Endothelial cell of umbilical vein (primary cell): ENCODE measurements around the gene CTAGE6. TPM values are rescaled to one million over a fixed set of nuclear protein-coding genes. Genes with fewer than 3 reads are reported as not detected.
A peak's percentile ranks its signal among the peaks of the same experiment; 100 is the strongest.
"Not testable (repeated sequence)": the region's sequence is repeated elsewhere in the genome, so short reads cannot be mapped to it uniquely, and the experiment has no call there.

Experiments
- BruUV-seq: library from RNA; stranded (reverse); fragments of 400-500 nt; replicated peaks from 2 replicates; lab custom pipeline; 2021; lab: Mats Ljungman, UMichigan
- CTCF ChIA-PET: fragments of 300-600, 350-600 bp; sonication (Branson Sonifier 250); formaldehyde crosslinking; loops from one replicate; lab custom pipeline; 2021; ENCODE audit warnings: antibody characterized with exemption, inconsistent platforms; lab: Charles Lee
- POLR2A ChIA-PET: fragments of 300-600, 350-600 bp; sonication (Branson Sonifier 250); formaldehyde crosslinking; loops from one replicate; lab custom pipeline; 2021; ENCODE audit warnings: antibody characterized with exemption, inconsistent platforms; lab: Charles Lee
- DNase-seq: peaks from one replicate; pipeline ENCODE4 v3.0.0-alpha.2; 2011; ENCODE audit warnings: low read depth, low spot score
- FAIRE-seq: peaks from 2 replicates; lab custom pipeline; 2011; peaks lifted over from hg19 to GRCh38; lab: Jason Lieb, UNC
- H2AFZ ChIP-seq: 2 replicates; pipeline ENCODE4 v1.6.0; 2012; ENCODE audit warnings: low read depth, low read length, control low read depth, inconsistent platforms
- H3K27ac ChIP-seq: 2 replicates; pipeline ENCODE4 v1.5.1; 2011; ENCODE audit warnings: low read depth, mild to moderate bottlenecking, control low read depth, low read length, moderate library complexity; ENCODE audit not compliant: insufficient read depth
- H3K27me3 ChIP-seq, 2 experiments: 2 replicates each; pipeline versions ENCODE4 v1.6.0 to v1.6.1; 2011; ENCODE audit warnings: low read length in 2 of 2, mixed read lengths in 1 of 2; ENCODE audit not compliant: control insufficient read depth in 2 of 2, insufficient read depth in 2 of 2
- H3K36me3 ChIP-seq, 2 experiments: 2 replicates in 1 of 2; 3 replicates in 1 of 2; pipeline ENCODE4 v1.5.1; 2011; ENCODE audit warnings: low read length in 2 of 2, mild to moderate bottlenecking in 1 of 2, moderate library complexity in 1 of 2; ENCODE audit not compliant: control insufficient read depth in 2 of 2, insufficient read depth in 2 of 2; ENCODE audit errors: extremely low read depth in 1 of 2
- H3K4me1 ChIP-seq: 3 replicates; pipeline ENCODE4 v1.5.1; 2011; ENCODE audit warnings: mild to moderate bottlenecking, low read length; ENCODE audit not compliant: control insufficient read depth, insufficient read depth; ENCODE audit errors: extremely low read depth
- H3K4me2 ChIP-seq: 2 replicates; pipeline ENCODE4 v1.6.1; 2011; ENCODE audit warnings: low read length, control low read depth, mixed read lengths; ENCODE audit not compliant: insufficient read depth
- H3K4me3 ChIP-seq, 3 experiments: fragments of 200-600 bp in 1 of 3; sonication (generic), shearing (Covaris generic) in 1 of 3; replicated peaks in 1 of 3; 2 replicates each; pipeline ENCODE4 v1.5.1; 2011 to 2016; ENCODE audit warnings: control low read depth in 3 of 3, low read length in 3 of 3, mild to moderate bottlenecking in 2 of 3, inconsistent platforms in 1 of 3, low read depth in 1 of 3, moderate library complexity in 1 of 3; ENCODE audit not compliant: insufficient read depth in 1 of 3
- H3K79me2 ChIP-seq: 2 replicates; pipeline ENCODE4 v1.6.0; 2012; ENCODE audit warnings: low read length, inconsistent platforms; ENCODE audit not compliant: control insufficient read depth, insufficient read depth
- H3K9ac ChIP-seq: replicated peaks from 2 replicates; pipeline ENCODE3; 2011; ENCODE audit warnings: low read length, control low read depth; ENCODE audit not compliant: insufficient read depth; ENCODE audit errors: extremely low read depth
- H3K9me1 ChIP-seq: replicated peaks from 3 replicates; pipeline ENCODE4 v1.6.0; 2011; ENCODE audit warnings: mild to moderate bottlenecking, low read length; ENCODE audit not compliant: control insufficient read depth, insufficient read depth; ENCODE audit errors: extremely low read depth
- H3K9me3 ChIP-seq: replicated peaks from 2 replicates; pipeline ENCODE4 v1.5.1; 2012; ENCODE audit warnings: low read length, inconsistent platforms; ENCODE audit not compliant: control insufficient read depth, insufficient read depth
- H4K20me1 ChIP-seq: replicated peaks from 2 replicates; pipeline ENCODE3; 2011; ENCODE audit warnings: mild to moderate bottlenecking, low read length; ENCODE audit not compliant: control insufficient read depth, insufficient read depth; ENCODE audit errors: extremely low read depth
- dilution Hi-C: fragments of 300-500 bp; cut with MboI; formaldehyde crosslinking; loops from one replicate; pipeline ENCODE4 v1.15.0; 2019; ENCODE audit warnings: low sequenced_read_pairs; ENCODE audit not compliant: extremely low pct_ligation_motif_present
- intact Hi-C: fragments of 100-400 bp; cut with micrococcal nuclease; formaldehyde crosslinking; loops from one replicate; pipeline ENCODE4 v1.10.0; 2022
- polyA plus RNA-seq, 4 experiments: library from polyadenylated mRNA; depleted of rRNA in 3 of 4; stranded (reverse) in 3 of 4; unstranded in 1 of 4; fragments of >200 nt; gene quantifications; 2 replicates each; pipeline versions ENCODE4 v1.2.1 to v1.2.3, GENCODE V29; 2011 to 2012; ENCODE audit warnings: missing spikeins in 1 of 4
- total RNA-seq: library from RNA; stranded (reverse); gene quantifications from 2 replicates; pipeline ENCODE4 v1.2.3, GENCODE V29; 2021
- TF ChIP-seq, protein P1 (sequence below), 2 donors: IDR thresholded peaks; 1 replicate in 1 of 2; 2 replicates in 1 of 2; pipeline ENCODE4 v1.5.1; 2011; ENCODE audit warnings: low read length in 2 of 2, mild to moderate bottlenecking in 2 of 2, moderate library complexity in 2 of 2, control low read depth in 1 of 2, inconsistent platforms in 1 of 2, low read depth in 1 of 2; ENCODE audit not compliant: insufficient read depth in 1 of 2; ENCODE audit errors: extremely low read depth in 1 of 2

The CTAGE6 gene
- total and polyA plus RNA-seq, 2 donors (not counting 3 experiments of a cell fraction or from before 2014, with no cell fraction given): 0.40 TPM; not detected in 1

GRCh38 chr7:143745340-143745739, 12.2 kb downstream of the CTAGE6 start:
- H3K4me2 ChIP-seq, H3K4me3 ChIP-seq, H2AFZ ChIP-seq, H4K20me1 ChIP-seq, H3K79me2 ChIP-seq, H3K9me1 ChIP-seq, H3K9me3 ChIP-seq, H3K4me1 ChIP-seq, POLR2A ChIA-PET, intact Hi-C loops, dilution Hi-C loops, H3K27me3 ChIP-seq, H3K36me3 ChIP-seq, H3K9ac ChIP-seq, DNase-seq, H3K27ac ChIP-seq, BruUV-seq, FAIRE-seq, CTCF ChIA-PET: not testable (repeated sequence)

DNA sequence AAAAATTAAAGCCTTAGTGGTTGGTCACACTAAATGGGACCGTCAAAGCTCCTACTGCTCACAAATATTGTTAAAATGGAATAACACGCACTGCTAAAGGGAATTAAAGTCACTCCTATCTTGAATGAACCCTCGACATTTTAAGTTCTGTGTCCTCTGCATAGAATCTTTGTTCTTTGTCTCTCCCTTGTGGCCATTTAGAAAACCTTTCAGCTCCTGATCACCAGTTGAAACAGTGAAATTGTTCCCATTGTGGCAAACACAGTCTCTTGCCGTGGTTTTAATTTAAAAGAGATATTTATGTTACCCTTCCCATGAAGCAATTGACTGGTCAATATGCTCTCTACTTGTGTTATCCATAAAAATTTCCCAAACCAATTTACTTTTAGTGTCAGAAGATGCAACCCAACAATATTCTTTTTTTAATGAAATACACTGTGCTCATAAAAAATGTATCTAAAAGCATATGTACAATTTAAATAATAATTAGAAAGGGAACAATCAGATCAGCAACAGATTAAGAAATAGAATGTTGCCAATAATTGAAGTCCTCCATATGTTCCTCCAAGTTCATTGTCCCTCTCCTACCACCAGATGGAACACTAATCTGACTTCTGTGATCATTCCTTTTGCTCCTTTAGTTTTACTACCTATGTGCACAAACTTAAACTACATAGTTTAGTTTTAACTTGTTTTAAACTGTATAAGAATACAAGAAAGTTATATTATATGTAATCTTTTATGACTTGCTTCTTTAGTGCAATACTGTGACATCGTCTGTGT, 20.3 kb downstream of the CTAGE6 start:
- H3K9me1 ChIP-seq, H3K27me3 ChIP-seq, H4K20me1 ChIP-seq, dilution Hi-C loops, H3K9ac ChIP-seq, H3K79me2 ChIP-seq, H3K4me3 ChIP-seq, H3K4me2 ChIP-seq, H3K27ac ChIP-seq, H3K9me3 ChIP-seq, H3K36me3 ChIP-seq, BruUV-seq, POLR2A ChIA-PET, H3K4me1 ChIP-seq: not testable (repeated sequence)
- intact Hi-C loops: loop anchor here (1.0 kb wide), 1 partner anchor 390 kb away; no protein-coding TSS in a partner anchor
- peak; percentile 62 for FAIRE-seq
- TF ChIP-seq, protein P1, sequence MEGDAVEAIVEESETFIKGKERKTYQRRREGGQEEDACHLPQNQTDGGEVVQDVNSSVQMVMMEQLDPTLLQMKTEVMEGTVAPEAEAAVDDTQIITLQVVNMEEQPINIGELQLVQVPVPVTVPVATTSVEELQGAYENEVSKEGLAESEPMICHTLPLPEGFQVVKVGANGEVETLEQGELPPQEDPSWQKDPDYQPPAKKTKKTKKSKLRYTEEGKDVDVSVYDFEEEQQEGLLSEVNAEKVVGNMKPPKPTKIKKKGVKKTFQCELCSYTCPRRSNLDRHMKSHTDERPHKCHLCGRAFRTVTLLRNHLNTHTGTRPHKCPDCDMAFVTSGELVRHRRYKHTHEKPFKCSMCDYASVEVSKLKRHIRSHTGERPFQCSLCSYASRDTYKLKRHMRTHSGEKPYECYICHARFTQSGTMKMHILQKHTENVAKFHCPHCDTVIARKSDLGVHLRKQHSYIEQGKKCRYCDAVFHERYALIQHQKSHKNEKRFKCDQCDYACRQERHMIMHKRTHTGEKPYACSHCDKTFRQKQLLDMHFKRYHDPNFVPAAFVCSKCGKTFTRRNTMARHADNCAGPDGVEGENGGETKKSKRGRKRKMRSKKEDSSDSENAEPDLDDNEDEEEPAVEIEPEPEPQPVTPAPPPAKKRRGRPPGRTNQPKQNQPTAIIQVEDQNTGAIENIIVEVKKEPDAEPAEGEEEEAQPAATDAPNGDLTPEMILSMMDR (IDR thresholded peaks at IDR 0.05; ENCODE audit: extremely low read depth in 1 of 2, insufficient read depth in 1 of 2, low read depth in 1 of 2, low read length in 2 of 2): peak; percentile 44 to 54
- CTCF ChIA-PET: interaction anchor here (0.6 to 2.7 kb wide), 35 partner anchors 9 to 700 kb away, joined by 3 to 77 read pairs (median 4); partner anchors contain the start of gene TCAF1
- peak overlapping the region; percentile 49 for H2AFZ ChIP-seq
- DNase-seq: peak; percentile 66
